ENCODE data around the gene AASS.

AASS gene

GRCh38 chr7:122070062-122070461, 74.0 kb downstream of the AASS start:
- Histone ChIP-seq H3K27me3 (ENCODE audit: insufficient read depth, low read depth, severe bottlenecking) (no peaks in the 10 kb centered on the region), H3K4me3 (ENCODE audit: low read depth, low read length) (no peak overlapping the region), H3K9me3 (ENCODE audit: severe bottlenecking) (no peaks in the 10 kb centered on the region), H3K36me3 (no peaks in the 10 kb centered on the region), H3K27ac (no peak overlapping the region)
- no peak for TF ChIP-seq CTCF (IDR thresholded peaks at IDR 0.05; ENCODE audit: low read depth, low read length)
- no peak for DNase-seq

- H3K9me3 ChIP-seq (ENCODE audit: severe bottlenecking), result no peaks in the 10 kb centered on the region
- no peak for DNase-seq
- no peaks in the 10 kb centered on the region for H3K27me3 ChIP-seq (ENCODE audit: insufficient read depth, low read depth, severe bottlenecking)
- no peaks in the 10 kb centered on the region for H3K36me3 ChIP-seq
- H3K4me3 ChIP-seq (ENCODE audit: low read depth, low read length), result no peak overlapping the region
- H3K27ac ChIP-seq, result no peak overlapping the region
- TF ChIP-seq CTCF (IDR thresholded peaks at IDR 0.05; ENCODE audit: low read depth, low read length), result no peak
Observed at GRCh38 chr7:122068999-122069398, 75.0 kb downstream of the AASS start.

GRCh38 chr7:122068046-122068445, 76.0 kb downstream of the AASS start:
- no peaks in the 10 kb centered on the region for H3K27me3 ChIP-seq (ENCODE audit: insufficient read depth, low read depth, severe bottlenecking)
- H3K36me3 ChIP-seq, result no peaks in the 10 kb centered on the region
- H3K27ac ChIP-seq, result no peak overlapping the region
- no peak for TF ChIP-seq CTCF (IDR thresholded peaks at IDR 0.05; ENCODE audit: low read depth, low read length)
- DNase-seq, result no peak
- no peaks in the 10 kb centered on the region for H3K9me3 ChIP-seq (ENCODE audit: severe bottlenecking)
- H3K4me3 ChIP-seq (ENCODE audit: low read depth, low read length), result no peak overlapping the region

GRCh38 chr7:122067077-122067476, 77.0 kb downstream of the AASS start:
- Histone ChIP-seq H3K36me3 (no peaks in the 10 kb centered on the region), H3K27me3 (ENCODE audit: insufficient read depth, low read depth, severe bottlenecking) (no peaks in the 10 kb centered on the region), H3K9me3 (ENCODE audit: severe bottlenecking) (no peaks in the 10 kb centered on the region), H3K27ac (no peak overlapping the region), H3K4me3 (ENCODE audit: low read depth, low read length) (no peak overlapping the region)
- DNase-seq, result no peak
- TF ChIP-seq CTCF (IDR thresholded peaks at IDR 0.05; ENCODE audit: low read depth, low read length), result no peak

GRCh38 chr7:122064971-122065370, 79.1 kb downstream of the AASS start:
- TF ChIP-seq CTCF (IDR thresholded peaks at IDR 0.05; ENCODE audit: low read depth, low read length), result no peak
- no peaks in the 10 kb centered on the region for H3K27me3 ChIP-seq (ENCODE audit: insufficient read depth, low read depth, severe bottlenecking)
- H3K9me3 ChIP-seq (ENCODE audit: severe bottlenecking), result no peaks in the 10 kb centered on the region
- no peak overlapping the region for H3K4me3 ChIP-seq (ENCODE audit: low read depth, low read length)
- no peaks in the 10 kb centered on the region for H3K36me3 ChIP-seq
- no peak for DNase-seq
- no peak overlapping the region for H3K27ac ChIP-seq

GRCh38 chr7:122063146-122063545, 80.9 kb downstream of the AASS start:
- TF ChIP-seq CTCF (IDR thresholded peaks at IDR 0.05; ENCODE audit: low read depth, low read length), result no peak
- Histone ChIP-seq H3K9me3 (ENCODE audit: severe bottlenecking) (no peaks in the 10 kb centered on the region), H3K4me3 (ENCODE audit: low read depth, low read length) (no peak overlapping the region), H3K27me3 (ENCODE audit: insufficient read depth, low read depth, severe bottlenecking) (no peaks in the 10 kb centered on the region), H3K27ac (no peak overlapping the region), H3K36me3 (no peaks in the 10 kb centered on the region)
- DNase-seq, result no peak
